Ishikawa (cell line): ENCODE data around the gene PHLDB3.

Experiments
- CREB1 ChIP-seq: IDR thresholded peaks from 2 replicates; pipeline ENCODE4 v1.6.1; 2012; ENCODE audit warnings: low read depth
- EP300 ChIP-seq: IDR thresholded peaks from 2 replicates; pipeline ENCODE4 v1.6.1; 2012; ENCODE audit warnings: borderline replicate concordance
- NFIC ChIP-seq: IDR thresholded peaks from 2 replicates; pipeline ENCODE4 v1.6.1; 2012
- TAF1 ChIP-seq: IDR thresholded peaks from 2 replicates; pipeline ENCODE4 v1.6.1; 2012; ENCODE audit warnings: low read depth, mild to moderate bottlenecking
- YY1 ChIP-seq: IDR thresholded peaks from 2 replicates; pipeline ENCODE4 v1.6.1; 2012; ENCODE audit warnings: low read depth
- TF ChIP-seq, protein P1 (sequence below): IDR thresholded peaks from 2 replicates; pipeline ENCODE4 v1.6.1; 2012; ENCODE audit warnings: low read depth, mild to moderate bottlenecking

DNA sequence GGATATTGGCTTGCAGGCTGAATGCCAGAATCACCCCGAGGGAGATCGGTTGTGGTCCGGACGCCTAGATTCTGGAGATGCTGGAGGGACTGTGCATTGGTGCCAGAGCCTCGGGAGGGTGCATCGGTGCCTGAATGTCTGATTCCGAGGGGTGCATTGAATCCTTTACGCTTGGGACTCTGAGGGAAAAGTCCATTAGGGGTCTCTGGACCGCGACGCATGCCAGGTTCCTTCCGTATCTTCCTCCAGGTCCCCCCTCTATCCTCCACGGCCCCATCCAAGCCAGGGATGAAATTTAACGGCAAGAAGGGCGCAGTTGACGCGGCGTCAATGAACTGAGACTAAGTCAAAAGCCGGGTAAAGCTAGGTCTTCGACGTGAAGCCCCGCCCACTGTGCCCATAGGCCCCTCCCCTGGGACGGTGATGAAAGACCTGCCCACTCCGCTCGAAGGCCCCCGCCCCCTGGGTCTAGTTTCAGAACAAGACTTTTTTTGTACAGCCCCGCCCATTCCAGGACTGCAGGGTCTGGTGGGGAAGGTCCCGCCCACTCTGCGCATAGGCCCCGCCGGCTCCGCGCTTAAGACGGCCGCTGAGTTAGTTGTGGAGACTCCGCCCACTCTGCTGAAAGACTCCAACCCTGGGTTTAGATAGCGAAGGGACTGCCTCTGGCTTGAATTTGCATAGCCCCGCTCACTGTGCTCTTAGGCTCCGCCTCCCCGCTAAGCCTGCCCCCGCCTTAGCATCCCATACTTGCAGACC is 29.2 kb upstream of the PHLDB3 start:
- TF ChIP-seq NFIC, result no peak
- TF ChIP-seq, protein P1, sequence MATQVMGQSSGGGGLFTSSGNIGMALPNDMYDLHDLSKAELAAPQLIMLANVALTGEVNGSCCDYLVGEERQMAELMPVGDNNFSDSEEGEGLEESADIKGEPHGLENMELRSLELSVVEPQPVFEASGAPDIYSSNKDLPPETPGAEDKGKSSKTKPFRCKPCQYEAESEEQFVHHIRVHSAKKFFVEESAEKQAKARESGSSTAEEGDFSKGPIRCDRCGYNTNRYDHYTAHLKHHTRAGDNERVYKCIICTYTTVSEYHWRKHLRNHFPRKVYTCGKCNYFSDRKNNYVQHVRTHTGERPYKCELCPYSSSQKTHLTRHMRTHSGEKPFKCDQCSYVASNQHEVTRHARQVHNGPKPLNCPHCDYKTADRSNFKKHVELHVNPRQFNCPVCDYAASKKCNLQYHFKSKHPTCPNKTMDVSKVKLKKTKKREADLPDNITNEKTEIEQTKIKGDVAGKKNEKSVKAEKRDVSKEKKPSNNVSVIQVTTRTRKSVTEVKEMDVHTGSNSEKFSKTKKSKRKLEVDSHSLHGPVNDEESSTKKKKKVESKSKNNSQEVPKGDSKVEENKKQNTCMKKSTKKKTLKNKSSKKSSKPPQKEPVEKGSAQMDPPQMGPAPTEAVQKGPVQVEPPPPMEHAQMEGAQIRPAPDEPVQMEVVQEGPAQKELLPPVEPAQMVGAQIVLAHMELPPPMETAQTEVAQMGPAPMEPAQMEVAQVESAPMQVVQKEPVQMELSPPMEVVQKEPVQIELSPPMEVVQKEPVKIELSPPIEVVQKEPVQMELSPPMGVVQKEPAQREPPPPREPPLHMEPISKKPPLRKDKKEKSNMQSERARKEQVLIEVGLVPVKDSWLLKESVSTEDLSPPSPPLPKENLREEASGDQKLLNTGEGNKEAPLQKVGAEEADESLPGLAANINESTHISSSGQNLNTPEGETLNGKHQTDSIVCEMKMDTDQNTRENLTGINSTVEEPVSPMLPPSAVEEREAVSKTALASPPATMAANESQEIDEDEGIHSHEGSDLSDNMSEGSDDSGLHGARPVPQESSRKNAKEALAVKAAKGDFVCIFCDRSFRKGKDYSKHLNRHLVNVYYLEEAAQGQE, result no peak
- TF ChIP-seq TAF1, result no peak; the same call in 1 of the 2 replicates
- TF ChIP-seq YY1, result no peak
- no peak for TF ChIP-seq EP300
- TF ChIP-seq CREB1, result no peak
